Hepatic stellate cell (primary cell): ENCODE data around the gene NFE2L2.
"Not testable (repeated sequence)": the region's sequence is repeated elsewhere in the genome, so short reads cannot be mapped to it uniquely, and the experiment has no call there.

ENCODE experiments used
- DNase-seq: peaks from one replicate; pipeline ENCODE4 v3.0.0; 2011; ENCODE audit warnings: low spot score

The NFE2L2 gene

GRCh38 chr2:177190941-177191340, 73.6 kb downstream of the NFE2L2 start:
- DNase-seq = no peak

- DNase-seq = no peak
These were observed 75.8 kb downstream of the NFE2L2 start for GRCh38 chr2:177188482-177189469.

GRCh38 chr2:177187631-177188312, 76.8 kb downstream of the NFE2L2 start:
- no peak for DNase-seq

GRCh38 chr2:177186038-177186437, 78.5 kb downstream of the NFE2L2 start:
- not testable (repeated sequence) for DNase-seq

- DNase-seq = no peak
These were observed 79.9 kb downstream of the NFE2L2 start for GRCh38 chr2:177184606-177185005.

GRCh38 chr2:177183860-177184259, 80.7 kb downstream of the NFE2L2 start:
- DNase-seq = no peak
